ENCODE results near the gene INO80D. TPM values are rescaled to one million over a fixed set of nuclear protein-coding genes. Genes with fewer than 3 reads are reported as not detected.

INO80D gene
- total RNA-seq, 4 donors from 2014 or later: 16.0 to 24.5 (median 17.3) TPM

- TF ChIP-seq, protein P1, sequence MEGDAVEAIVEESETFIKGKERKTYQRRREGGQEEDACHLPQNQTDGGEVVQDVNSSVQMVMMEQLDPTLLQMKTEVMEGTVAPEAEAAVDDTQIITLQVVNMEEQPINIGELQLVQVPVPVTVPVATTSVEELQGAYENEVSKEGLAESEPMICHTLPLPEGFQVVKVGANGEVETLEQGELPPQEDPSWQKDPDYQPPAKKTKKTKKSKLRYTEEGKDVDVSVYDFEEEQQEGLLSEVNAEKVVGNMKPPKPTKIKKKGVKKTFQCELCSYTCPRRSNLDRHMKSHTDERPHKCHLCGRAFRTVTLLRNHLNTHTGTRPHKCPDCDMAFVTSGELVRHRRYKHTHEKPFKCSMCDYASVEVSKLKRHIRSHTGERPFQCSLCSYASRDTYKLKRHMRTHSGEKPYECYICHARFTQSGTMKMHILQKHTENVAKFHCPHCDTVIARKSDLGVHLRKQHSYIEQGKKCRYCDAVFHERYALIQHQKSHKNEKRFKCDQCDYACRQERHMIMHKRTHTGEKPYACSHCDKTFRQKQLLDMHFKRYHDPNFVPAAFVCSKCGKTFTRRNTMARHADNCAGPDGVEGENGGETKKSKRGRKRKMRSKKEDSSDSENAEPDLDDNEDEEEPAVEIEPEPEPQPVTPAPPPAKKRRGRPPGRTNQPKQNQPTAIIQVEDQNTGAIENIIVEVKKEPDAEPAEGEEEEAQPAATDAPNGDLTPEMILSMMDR (IDR thresholded peaks at IDR 0.05; ENCODE audit: low read depth): no peak
These were observed 40.7 kb downstream of the INO80D start for GRCh38 chr2:206045251-206045650.

DNA sequence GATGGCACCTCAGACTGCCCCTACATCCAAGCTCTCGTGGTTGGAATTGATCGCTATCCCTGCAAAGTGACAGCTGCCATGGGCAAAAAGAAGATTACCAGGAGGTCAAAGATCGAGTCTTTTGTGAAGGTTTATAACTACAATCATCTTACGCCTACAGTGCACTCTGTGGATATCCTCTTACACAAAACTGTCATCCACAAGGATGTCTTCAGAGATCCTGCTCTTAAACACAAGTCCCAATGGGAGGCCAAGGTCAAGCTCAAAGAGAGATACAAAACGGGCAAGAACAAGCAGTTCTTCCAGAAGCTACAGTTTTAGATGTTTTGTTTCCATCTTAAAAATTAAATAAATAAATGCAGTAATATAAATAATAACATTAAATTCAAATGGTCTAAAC is 45.4 kb downstream of the INO80D start:
- TF ChIP-seq, protein P1 (IDR thresholded peaks at IDR 0.05; ENCODE audit: low read depth): no peak

- TF ChIP-seq, protein P1 (IDR thresholded peaks at IDR 0.05; ENCODE audit: low read depth): no peak
These were observed 53.9 kb downstream of the INO80D start for GRCh38 chr2:206031950-206032567.

- TF ChIP-seq, protein P1 (IDR thresholded peaks at IDR 0.05; ENCODE audit: low read depth): no peak
These were observed 54.7 kb downstream of the INO80D start for GRCh38 chr2:206031162-206031784.

DNA sequence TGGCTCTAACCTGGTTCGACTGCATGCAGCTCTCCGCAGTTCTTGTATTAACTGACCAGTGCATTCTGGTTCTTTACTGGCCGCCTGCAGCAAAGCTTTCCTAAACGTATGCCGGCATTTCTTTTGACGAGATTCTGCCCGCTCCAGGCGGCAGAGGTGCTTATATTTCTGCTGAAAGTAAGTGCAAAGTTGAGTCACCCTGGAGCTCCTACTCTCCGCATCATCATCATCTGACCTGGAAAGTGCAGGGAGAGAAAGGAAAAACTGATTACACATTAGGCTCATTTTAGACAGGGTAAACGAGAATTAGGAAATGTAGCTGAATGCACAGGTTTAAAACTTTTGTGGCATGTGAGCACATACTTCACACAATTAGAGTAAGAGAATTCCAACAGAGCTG is 57.9 kb downstream of the INO80D start:
- TF ChIP-seq, protein P1 (IDR thresholded peaks at IDR 0.05; ENCODE audit: low read depth): no peak

- TF ChIP-seq, protein P1 (IDR thresholded peaks at IDR 0.05; ENCODE audit: low read depth): no peak
These were observed 62.8 kb downstream of the INO80D start for GRCh38 chr2:206023183-206023582.

DNA sequence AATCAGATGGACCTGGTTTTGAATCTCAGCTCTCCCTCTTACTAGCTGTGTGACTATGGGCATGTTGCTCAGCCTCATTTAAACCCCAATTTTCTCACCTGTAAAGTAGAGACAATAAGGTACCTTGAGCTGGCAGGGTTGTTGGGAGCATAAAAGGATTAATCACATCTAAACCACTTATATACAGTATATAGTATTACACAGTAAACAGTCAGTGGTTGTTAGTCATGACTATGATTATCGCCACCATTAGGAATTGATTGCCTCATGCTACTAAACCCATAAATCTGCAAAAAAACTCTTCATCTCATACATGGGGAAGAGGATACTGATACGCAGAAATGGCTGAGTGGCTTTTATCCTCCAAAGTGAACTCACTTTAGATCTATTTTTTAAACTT is 65.8 kb downstream of the INO80D start:
- TF ChIP-seq, protein P1 (IDR thresholded peaks at IDR 0.05; ENCODE audit: low read depth): no peak

Data from subcutaneous adipose tissue (tissue), 4 donors.